H9 (cell line): ENCODE data around the gene PCDHGB7. TPM values are rescaled to one million over a fixed set of nuclear protein-coding genes. Genes with fewer than 3 reads are reported as not detected.

Source experiments
- DNase-seq: peaks from one replicate; pipeline ENCODE4 v3.0.0-alpha.2; 2017
- H2AFZ ChIP-seq: one replicate; pipeline ENCODE4 v1.6.1; 2013; ENCODE audit warnings: mild to moderate bottlenecking, low read length, control low read depth, moderate library complexity
- H2AK5ac ChIP-seq: 2 replicates; pipeline ENCODE4 v1.6.1; 2013; ENCODE audit warnings: low read length, control low read depth, mixed read lengths; ENCODE audit not compliant: insufficient read length
- H2BK120ac ChIP-seq: one replicate; pipeline ENCODE4 v1.6.1; 2013; ENCODE audit warnings: low read depth, mild to moderate bottlenecking, low read length, control low read depth, inconsistent platforms; ENCODE audit not compliant: poor library complexity, severe bottlenecking
- H2BK12ac ChIP-seq: 2 replicates; pipeline ENCODE4 v1.6.1; 2013; ENCODE audit warnings: low read length, control low read depth, mixed read lengths, low read depth; ENCODE audit not compliant: insufficient read length
- H2BK15ac ChIP-seq: 2 replicates; pipeline ENCODE4 v1.6.1; 2013; ENCODE audit warnings: low read depth, low read length, control low read depth
- H2BK20ac ChIP-seq: one replicate; pipeline ENCODE4 v1.6.1; 2013; ENCODE audit warnings: low read depth, mild to moderate bottlenecking, low read length, control low read depth, inconsistent platforms; ENCODE audit not compliant: poor library complexity, severe bottlenecking
- H2BK5ac ChIP-seq: 2 replicates; pipeline ENCODE4 v1.6.1; 2013; ENCODE audit warnings: low read length, control low read depth, mixed read lengths; ENCODE audit not compliant: insufficient read length
- H3K14ac ChIP-seq: 2 replicates; pipeline ENCODE4 v1.6.1; 2013; ENCODE audit warnings: low read length, control low read depth; ENCODE audit not compliant: insufficient read depth
- H3K18ac ChIP-seq: 2 replicates; pipeline ENCODE4 v1.6.1; 2013; ENCODE audit warnings: low read depth, mild to moderate bottlenecking, mixed read lengths, low read length, control low read depth; ENCODE audit not compliant: insufficient read length
- H3K23ac ChIP-seq: 2 replicates; pipeline ENCODE4 v1.6.1; 2013; ENCODE audit warnings: low read length, control low read depth, mixed read lengths, low read depth; ENCODE audit not compliant: insufficient read length
- H3K23me2 ChIP-seq: 2 replicates; pipeline ENCODE4 v1.6.1; 2013; ENCODE audit warnings: low read depth, mild to moderate bottlenecking, mixed read lengths, low read length, control low read depth; ENCODE audit not compliant: insufficient read length, poor library complexity, severe bottlenecking
- H3K27ac ChIP-seq: 2 replicates; pipeline ENCODE4 v1.5.1; 2013; ENCODE audit warnings: low read length, control low read depth, mixed read lengths, low read depth; ENCODE audit not compliant: insufficient read length
- H3K27me3 ChIP-seq: 2 replicates; pipeline ENCODE4 v1.6.1; 2013; ENCODE audit warnings: low read length, control low read depth, inconsistent platforms; ENCODE audit not compliant: insufficient read depth
- H3K4ac ChIP-seq: 2 replicates; pipeline ENCODE4 v1.6.1; 2013; ENCODE audit warnings: low read depth, mild to moderate bottlenecking, control low read depth, inconsistent platforms, low read length, moderate library complexity
- H3K4me1 ChIP-seq: 2 replicates; pipeline ENCODE4 v1.6.1; 2013; ENCODE audit warnings: low read length, control low read depth, inconsistent platforms; ENCODE audit not compliant: insufficient read depth
- H3K4me2 ChIP-seq: 2 replicates; pipeline ENCODE4 v1.6.1; 2013; ENCODE audit warnings: low read length, control low read depth, mixed read lengths; ENCODE audit not compliant: insufficient read length, insufficient read depth
- H3K56ac ChIP-seq: 2 replicates; pipeline ENCODE4 v1.6.1; 2013; ENCODE audit warnings: low read depth, mild to moderate bottlenecking, mixed read lengths, low read length, control low read depth; ENCODE audit not compliant: insufficient read length
- H3K79me1 ChIP-seq: 2 replicates; pipeline ENCODE4 v1.6.1; 2013; ENCODE audit warnings: low read depth, mild to moderate bottlenecking, moderate library complexity, low read length, control low read depth, inconsistent platforms; ENCODE audit not compliant: insufficient read depth, poor library complexity, severe bottlenecking
- H3K79me2 ChIP-seq: 2 replicates; pipeline ENCODE4 v1.6.1; 2013; ENCODE audit warnings: low read length, control low read depth, inconsistent platforms; ENCODE audit not compliant: insufficient read depth
- H3K9ac ChIP-seq: 2 replicates; pipeline ENCODE4 v1.6.1; 2013; ENCODE audit warnings: low read length, control low read depth, mixed read lengths; ENCODE audit not compliant: insufficient read length; ENCODE audit errors: extremely low read depth
- H3K9me3 ChIP-seq: one replicate; pipeline ENCODE4 v1.6.1; 2013; ENCODE audit warnings: low read depth, low read length, inconsistent platforms; ENCODE audit not compliant: control insufficient read depth
- H3T11ph ChIP-seq: one replicate; pipeline ENCODE4 v1.6.1; 2013; ENCODE audit warnings: mild to moderate bottlenecking, low read length, control low read depth, inconsistent platforms
- H4K20me1 ChIP-seq: one replicate; pipeline ENCODE4 v1.6.1; 2013; ENCODE audit not compliant: control insufficient read depth, insufficient read length, insufficient read depth
- H4K5ac ChIP-seq: 2 replicates; pipeline ENCODE4 v1.6.1; 2013; ENCODE audit warnings: low read depth, mild to moderate bottlenecking, mixed read lengths, low read length, control low read depth; ENCODE audit not compliant: insufficient read length
- H4K8ac ChIP-seq: replicated peaks from 2 replicates; pipeline ENCODE4 v1.6.1; 2013; ENCODE audit warnings: low read length, control low read depth, mixed read lengths, low read depth; ENCODE audit not compliant: insufficient read length
- H4K91ac ChIP-seq: 2 replicates; pipeline ENCODE4 v1.6.1; 2013; ENCODE audit warnings: low read depth, mild to moderate bottlenecking, moderate library complexity, mixed read lengths, low read length, control low read depth; ENCODE audit not compliant: insufficient read length
- H3K27ac Mint-ChIP-seq, 3 experiments: 2 replicates in 2 of 3; 3 replicates in 1 of 3; pipeline ENCODE4 v1.8.0; 2020 to 2021; ENCODE audit warnings: mixed read lengths in 3 of 3, mild to moderate bottlenecking in 1 of 3, moderate library complexity in 1 of 3
- H3K27me3 Mint-ChIP-seq: 2 replicates; pipeline ENCODE4 v1.8.0; 2021; ENCODE audit warnings: low read depth, mild to moderate bottlenecking, moderate library complexity, mixed read lengths
- H3K36me3 Mint-ChIP-seq, 3 experiments: 2 replicates in 2 of 3; 3 replicates in 1 of 3; pipeline ENCODE4 v1.8.0; 2020 to 2021; ENCODE audit warnings: low read depth in 3 of 3, mixed read lengths in 3 of 3; ENCODE audit not compliant: insufficient read depth in 1 of 3
- H3K4me1 Mint-ChIP-seq, 2 experiments: 2 replicates each; pipeline ENCODE4 v1.8.0; 2020; ENCODE audit warnings: mixed read lengths in 2 of 2
- H3K4me3 Mint-ChIP-seq, 2 experiments: 2 replicates in 1 of 2; 3 replicates in 1 of 2; pipeline ENCODE4 v1.8.0; 2020 to 2021; ENCODE audit warnings: mild to moderate bottlenecking in 2 of 2, mixed read lengths in 2 of 2, moderate library complexity in 1 of 2
- H3K9me3 Mint-ChIP-seq, 2 experiments: 2 replicates in 1 of 2; 3 replicates in 1 of 2; pipeline ENCODE4 v1.8.0; 2020; ENCODE audit warnings: mild to moderate bottlenecking in 2 of 2, mixed read lengths in 2 of 2, moderate library complexity in 1 of 2
- WGBS: extraction: QIAGEN DNeasy Blood & Tissue Kit; methylation state at CpG from one replicate; pipeline ENCODE4 v1.1.7; 2013; ENCODE audit warnings: missing lambda C conversion rate, low lambda C conversion rate, mixed read lengths; ENCODE audit not compliant: insufficient read length; ENCODE audit errors: extremely low coverage; 5-methylcytosine and 5-hydroxymethylcytosine counted together
- total RNA-seq: library from RNA; stranded (reverse); gene quantifications from 2 replicates; pipeline ENCODE4 v1.2.1, GENCODE V29; 2021
- TF ChIP-seq, protein P1 (sequence below): fragments of 200-600 bp; sonication (generic); conservative IDR thresholded peaks from 3 replicates; pipeline ENCODE4 v1.8.0; 2021; ENCODE audit warnings: antibody characterized with exemption, mild to moderate bottlenecking

The PCDHGB7 gene
- total RNA-seq, 1 experiment from 2014 or later: 7.7 TPM

GRCh38 chr5:141409598-141410306 lies 7.7 kb upstream of the PCDHGB7 start:
- no peak overlapping the region for H3T11ph ChIP-seq
- no peaks in the 10 kb centered on the region for H3K4me1 ChIP-seq
- no peaks in the 10 kb centered on the region for H3K9me3 ChIP-seq
- TF ChIP-seq, protein P1, sequence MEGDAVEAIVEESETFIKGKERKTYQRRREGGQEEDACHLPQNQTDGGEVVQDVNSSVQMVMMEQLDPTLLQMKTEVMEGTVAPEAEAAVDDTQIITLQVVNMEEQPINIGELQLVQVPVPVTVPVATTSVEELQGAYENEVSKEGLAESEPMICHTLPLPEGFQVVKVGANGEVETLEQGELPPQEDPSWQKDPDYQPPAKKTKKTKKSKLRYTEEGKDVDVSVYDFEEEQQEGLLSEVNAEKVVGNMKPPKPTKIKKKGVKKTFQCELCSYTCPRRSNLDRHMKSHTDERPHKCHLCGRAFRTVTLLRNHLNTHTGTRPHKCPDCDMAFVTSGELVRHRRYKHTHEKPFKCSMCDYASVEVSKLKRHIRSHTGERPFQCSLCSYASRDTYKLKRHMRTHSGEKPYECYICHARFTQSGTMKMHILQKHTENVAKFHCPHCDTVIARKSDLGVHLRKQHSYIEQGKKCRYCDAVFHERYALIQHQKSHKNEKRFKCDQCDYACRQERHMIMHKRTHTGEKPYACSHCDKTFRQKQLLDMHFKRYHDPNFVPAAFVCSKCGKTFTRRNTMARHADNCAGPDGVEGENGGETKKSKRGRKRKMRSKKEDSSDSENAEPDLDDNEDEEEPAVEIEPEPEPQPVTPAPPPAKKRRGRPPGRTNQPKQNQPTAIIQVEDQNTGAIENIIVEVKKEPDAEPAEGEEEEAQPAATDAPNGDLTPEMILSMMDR: no peak
- no peaks in the 10 kb centered on the region for H4K20me1 ChIP-seq
- H3K79me1 ChIP-seq: no peaks in the 10 kb centered on the region
- Mint-ChIP-seq H3K27ac (no peak overlapping the region), H3K4me1 (peaks cover 12 to 14% of the 10 kb centered on the region in 2 experiments), H3K9me3 (peaks cover 28 to 36% of the 10 kb centered on the region in 2 experiments), H3K27me3 (peaks cover 25% of the 10 kb centered on the region), H3K4me3 (no peak overlapping the region), H3K36me3 (peaks cover 19 to 35% (median 29%) of the 10 kb centered on the region in 3 experiments)
- no peak overlapping the region for H2BK12ac ChIP-seq
- no peak overlapping the region for H4K8ac ChIP-seq
- no peak overlapping the region for H2AK5ac ChIP-seq
- WGBS: no CpG with 5 or more reads among the region's 64 CpGs
- no peak overlapping the region for H3K4me2 ChIP-seq
- no peak overlapping the region for H3K9ac ChIP-seq
- H3K56ac ChIP-seq: no peak overlapping the region
- H3K23me2 ChIP-seq: peaks cover 5% of the 10 kb centered on the region
- H2AFZ ChIP-seq: no peak overlapping the region
- no peak overlapping the region for H4K5ac ChIP-seq
- H3K27me3 ChIP-seq: no peaks in the 10 kb centered on the region; the same call in 1 of the 2 replicates
- no peak overlapping the region for H3K4ac ChIP-seq
- H3K23ac ChIP-seq: no peak overlapping the region
- no peak overlapping the region for H2BK5ac ChIP-seq
- no peak overlapping the region for H2BK20ac ChIP-seq
- no peaks in the 10 kb centered on the region for H3K79me2 ChIP-seq
- H2BK120ac ChIP-seq: no peak overlapping the region
- H3K18ac ChIP-seq: no peak overlapping the region
- H4K91ac ChIP-seq: no peak overlapping the region
- no peak overlapping the region for H3K27ac ChIP-seq
- no peak overlapping the region for H2BK15ac ChIP-seq
- no peak for DNase-seq
- H3K14ac ChIP-seq: no peak overlapping the region; the same call in 1 of the 2 replicates
